ENCODE measurements around the gene LMX1A. TPM values are rescaled to one million over a fixed set of nuclear protein-coding genes. Genes with fewer than 3 reads are reported as not detected.

Gene LMX1A
- total and polyA plus RNA-seq, 9 of the 15 experiments (the other 6 are each of a cell fraction or from before 2014, with no cell fraction given): not detected

GRCh38 chr1:165205145-165205544 is 151.4 kb downstream of the LMX1A start:
- no peak overlapping the region for H3K9ac ChIP-seq (ENCODE audit: insufficient read depth in 1 of 2, low read depth in 2 of 2, low read length in 2 of 2)
- no peaks in the 10 kb centered on the region for H3K9me1 ChIP-seq (ENCODE audit: control insufficient read depth, insufficient read depth, low read length)
- no peak for DNase-seq (ENCODE audit: extremely low read depth in 1 of 4, low spot score in 3 of 4)
- no peaks in the 10 kb centered on the region for H3K9me3 ChIP-seq (replicated peaks; ENCODE audit: control insufficient read depth, insufficient read depth, low read depth, low read length)
- H3K27me3 ChIP-seq (ENCODE audit: control insufficient read depth in 2 of 2, insufficient read depth in 2 of 2, low read length in 2 of 2): no peaks in the 10 kb centered on the region
- intact Hi-C loops (cut with micrococcal nuclease) (no loop called here), in situ Hi-C loops (cut with MboI) (no loop called here)
- FAIRE-seq: no peak
- no peaks in the 10 kb centered on the region for H3K79me2 ChIP-seq (ENCODE audit: control insufficient read depth, insufficient read depth, low read length)
- POLR2A ChIA-PET: no interaction called here
- H4K20me1 ChIP-seq (replicated peaks; ENCODE audit: control insufficient read depth, insufficient read depth, low read length): no peaks in the 10 kb centered on the region; the same call in 1 of the 2 replicates
- no peaks in the 10 kb centered on the region for H3K36me3 ChIP-seq (ENCODE audit: control insufficient read depth, insufficient read depth, low read length)
- WGBS (ENCODE audit: insufficient coverage, low coverage, missing lambda C conversion rate): 2% methylated on average over 3 of the region's 3 CpGs
- ATAC-seq: no peak
- CTCF ChIA-PET (ENCODE audit: low intra/inter-chr PET ratio): no interaction called here
- no peak overlapping the region for H3K4me3 ChIP-seq
- H3K27ac ChIP-seq (ENCODE audit: extremely low read depth, low read depth, low read length): no peak overlapping the region
- no peak overlapping the region for H2AFZ ChIP-seq (ENCODE audit: low read depth, low read length)
- BruUV-seq (replicated peaks): no TSS peak
- H3K4me2 ChIP-seq (ENCODE audit: insufficient read depth, low read length): no peak overlapping the region
- H3K4me1 ChIP-seq (replicated peaks in 1 of 2; ENCODE audit: control insufficient read depth in 2 of 2, insufficient read depth in 2 of 2, low read length in 2 of 2): peaks cover 0 to 6% of the 10 kb centered on the region in 2 experiments; a peak in 3 of 5 replicates
- TF ChIP-seq DDX20 (tag; IDR thresholded peaks at IDR 0.05; ENCODE audit: low read depth): no peak
- TF ChIP-seq ZNF518B (CRISPR knock-in tag; IDR thresholded peaks at IDR 0.05): no peak
- TF ChIP-seq BCLAF1 (IDR thresholded peaks at IDR 0.05; ENCODE audit: borderline replicate concordance in 1 of 2, control insufficient read depth in 1 of 2, low read depth in 2 of 2, low read length in 1 of 2): no peak
- TF ChIP-seq ARNT (IDR thresholded peaks at IDR 0.05): no peak
- no peak for TF ChIP-seq THAP12 (CRISPR knock-in tag; IDR thresholded peaks at IDR 0.05)
- no peak for TF ChIP-seq ZKSCAN1 (IDR thresholded peaks at IDR 0.05; ENCODE audit: low read depth, low read length)
- no peak for TF ChIP-seq BRF2 (IDR thresholded peaks at IDR 0.05; ENCODE audit: borderline replicate concordance, insufficient read depth, insufficient read length)
